OCI-LY1 (cell line): ENCODE measurements around the gene WEE1.
"Not testable (repeated sequence)": the region's sequence is repeated elsewhere in the genome, so short reads cannot be mapped to it uniquely, and the experiment has no call there.

Experiments used
- H2AFZ ChIP-seq: fragments of 200-600 bp; sonication (generic), shearing (Covaris generic); 2 replicates; pipeline ENCODE4 v1.6.0; 2014; ENCODE audit warnings: antibody characterized with exemption, mild to moderate bottlenecking, low read length
- H3F3A ChIP-seq: fragments of 200-600 bp; sonication (generic), shearing (Covaris generic); 2 replicates; pipeline ENCODE4 v1.6.0; 2014; ENCODE audit warnings: mild to moderate bottlenecking, antibody characterized with exemption, low read length, moderate library complexity; ENCODE audit not compliant: insufficient read depth
- H3K27ac ChIP-seq: fragments of 200-600 bp; sonication (generic); 2 replicates; pipeline ENCODE4 v1.5.1; 2014; ENCODE audit warnings: low read length, mixed run types, mild to moderate bottlenecking, low read depth; ENCODE audit not compliant: poor library complexity, severe bottlenecking
- H3K27me3 ChIP-seq: fragments of 200-600 bp; sonication (generic); 2 replicates; pipeline ENCODE4 v1.6.0; 2014; ENCODE audit warnings: antibody characterized with exemption, mild to moderate bottlenecking, low read length, moderate library complexity; ENCODE audit not compliant: insufficient read depth
- H3K36me3 ChIP-seq: fragments of 200-600 bp; sonication (generic); 2 replicates; pipeline ENCODE4 v1.6.1; 2014; ENCODE audit warnings: mild to moderate bottlenecking, antibody characterized with exemption, low read length, moderate library complexity, mixed read lengths; ENCODE audit not compliant: insufficient read depth
- H3K4me1 ChIP-seq: fragments of 200-600 bp; sonication (generic); 2 replicates; pipeline ENCODE4 v1.5.1; 2014; ENCODE audit warnings: mild to moderate bottlenecking, low read length, moderate library complexity; ENCODE audit not compliant: insufficient read depth, severe bottlenecking
- H3K4me2 ChIP-seq: fragments of 200-600 bp; sonication (generic), shearing (Covaris generic); 2 replicates; pipeline ENCODE4 v1.6.1; 2014; ENCODE audit warnings: low read length
- H3K4me3 ChIP-seq: fragments of 200-600 bp; sonication (generic); 2 replicates; pipeline ENCODE4 v1.5.1; 2014; ENCODE audit warnings: low read length, low read depth, mild to moderate bottlenecking, mixed read lengths; ENCODE audit not compliant: poor library complexity, severe bottlenecking
- H3K79me2 ChIP-seq: fragments of 200-600 bp; shearing (Covaris generic); 2 replicates; pipeline ENCODE4 v1.6.1; 2016; ENCODE audit warnings: mixed run types, low read length, mixed read lengths; ENCODE audit not compliant: insufficient read depth
- H3K9ac ChIP-seq: fragments of 200-600 bp; sonication (generic), shearing (Covaris generic); 2 replicates; pipeline ENCODE4 v1.6.1; 2014; ENCODE audit warnings: mild to moderate bottlenecking, low read length, mixed read lengths
- H3K9me2 ChIP-seq: fragments of 200-600 bp; sonication (generic), shearing (Covaris generic); 2 replicates; pipeline ENCODE4 v1.6.1; 2014; ENCODE audit warnings: low read depth, mild to moderate bottlenecking, low read length, mixed read lengths
- H3K9me3 ChIP-seq: fragments of 200-600 bp; shearing (Covaris generic); 2 replicates; pipeline ENCODE4 v1.6.1; 2014; ENCODE audit warnings: low read length, mixed read lengths
- H4K20me1 ChIP-seq: fragments of 200-600 bp; sonication (generic), shearing (Covaris generic); 2 replicates; pipeline ENCODE4 v1.6.0; 2016; ENCODE audit warnings: mild to moderate bottlenecking, low read length; ENCODE audit not compliant: insufficient read depth
- EZH2 ChIP-seq: fragments of 200-600 bp; sonication (generic), shearing (Covaris generic); IDR thresholded peaks from 2 replicates; pipeline ENCODE4 v1.8.0; 2017; ENCODE audit warnings: borderline replicate concordance, mixed run types, mild to moderate bottlenecking, antibody characterized with exemption, low read length, moderate library complexity, mixed read lengths
- TF ChIP-seq, protein P1 (sequence below): fragments of 200-600 bp; sonication (generic), shearing (Covaris generic); IDR thresholded peaks from 2 replicates; pipeline ENCODE4 v1.5.1; 2017; ENCODE audit warnings: mild to moderate bottlenecking, antibody characterized with exemption, low read length, moderate library complexity, mixed read lengths

The WEE1 gene

DNA sequence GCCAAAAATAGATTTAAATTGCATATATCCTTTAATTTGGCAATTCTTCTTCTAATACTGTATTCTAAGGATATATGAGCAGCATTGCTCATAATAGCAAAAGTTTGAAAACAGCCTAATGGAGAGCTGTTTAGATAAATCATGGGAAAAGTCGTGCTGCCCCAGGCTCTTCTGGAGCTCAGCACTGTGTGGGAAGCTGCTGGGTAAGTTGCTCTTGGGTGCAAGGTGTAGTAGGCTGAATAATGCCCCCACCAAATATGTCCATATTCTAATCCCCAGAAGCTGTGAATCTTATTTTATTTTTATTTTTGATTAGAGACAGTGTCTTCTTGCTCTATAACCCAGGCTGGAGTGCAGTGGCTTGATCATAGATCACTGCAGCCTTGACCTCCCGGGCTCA lies 34.9 kb upstream of the WEE1 start:
- Histone ChIP-seq H3K4me1 (peaks cover 15% of the 10 kb centered on the region), H4K20me1 (no peaks in the 10 kb centered on the region), H3F3A (no peaks in the 10 kb centered on the region), H3K9me2 (no peaks in the 10 kb centered on the region), H3K9me3 (no peaks in the 10 kb centered on the region), H3K9ac (no peak overlapping the region), H2AFZ (no peak overlapping the region), H3K27ac (no peak overlapping the region), H3K4me2 (no peak overlapping the region), H3K4me3 (no peak overlapping the region), H3K27me3 (no peaks in the 10 kb centered on the region), H3K36me3 (no peaks in the 10 kb centered on the region), H3K79me2 (no peaks in the 10 kb centered on the region)
- TF ChIP-seq, protein P1, sequence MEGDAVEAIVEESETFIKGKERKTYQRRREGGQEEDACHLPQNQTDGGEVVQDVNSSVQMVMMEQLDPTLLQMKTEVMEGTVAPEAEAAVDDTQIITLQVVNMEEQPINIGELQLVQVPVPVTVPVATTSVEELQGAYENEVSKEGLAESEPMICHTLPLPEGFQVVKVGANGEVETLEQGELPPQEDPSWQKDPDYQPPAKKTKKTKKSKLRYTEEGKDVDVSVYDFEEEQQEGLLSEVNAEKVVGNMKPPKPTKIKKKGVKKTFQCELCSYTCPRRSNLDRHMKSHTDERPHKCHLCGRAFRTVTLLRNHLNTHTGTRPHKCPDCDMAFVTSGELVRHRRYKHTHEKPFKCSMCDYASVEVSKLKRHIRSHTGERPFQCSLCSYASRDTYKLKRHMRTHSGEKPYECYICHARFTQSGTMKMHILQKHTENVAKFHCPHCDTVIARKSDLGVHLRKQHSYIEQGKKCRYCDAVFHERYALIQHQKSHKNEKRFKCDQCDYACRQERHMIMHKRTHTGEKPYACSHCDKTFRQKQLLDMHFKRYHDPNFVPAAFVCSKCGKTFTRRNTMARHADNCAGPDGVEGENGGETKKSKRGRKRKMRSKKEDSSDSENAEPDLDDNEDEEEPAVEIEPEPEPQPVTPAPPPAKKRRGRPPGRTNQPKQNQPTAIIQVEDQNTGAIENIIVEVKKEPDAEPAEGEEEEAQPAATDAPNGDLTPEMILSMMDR: no peak
- no peak for TF ChIP-seq EZH2

DNA sequence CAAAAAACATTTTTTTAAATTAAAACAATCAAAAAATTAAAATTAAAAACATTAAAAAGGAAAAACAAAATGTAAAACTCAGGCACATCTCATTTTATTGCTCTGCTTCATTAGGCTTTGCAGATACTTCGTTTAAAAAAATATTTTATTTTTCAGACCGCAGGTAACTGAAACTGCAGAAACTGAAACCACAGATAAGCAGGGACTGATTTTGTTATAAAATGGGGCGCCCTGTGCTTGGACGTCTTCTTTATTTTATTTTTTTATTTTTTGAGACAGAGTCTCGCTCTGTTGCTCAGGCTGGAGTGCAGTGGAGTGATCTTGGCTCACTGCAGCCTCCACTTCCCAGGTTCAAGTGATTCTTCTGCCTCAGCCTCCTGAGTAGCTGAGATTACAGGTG lies 24.3 kb upstream of the WEE1 start:
- H3K27me3 ChIP-seq, H3K4me3 ChIP-seq, H3K4me2 ChIP-seq, H2AFZ ChIP-seq, H3K9ac ChIP-seq, H4K20me1 ChIP-seq, H3K79me2 ChIP-seq, H3K27ac ChIP-seq, H3K9me3 ChIP-seq, H3F3A ChIP-seq, H3K36me3 ChIP-seq, H3K9me2 ChIP-seq: not testable (repeated sequence)
- H3K4me1 ChIP-seq: peaks cover 13% of the 10 kb centered on the region

GRCh38 chr11:9550191-9550628 lies 23.3 kb upstream of the WEE1 start:
- Histone ChIP-seq H3F3A (0 out of 2 replicates have a peak, but pooled peaks cover 3% of the 10 kb centered on the region), H3K4me2 (no peak overlapping the region), H4K20me1 (no peaks in the 10 kb centered on the region), H2AFZ (no peak overlapping the region), H3K4me3 (no peak overlapping the region), H3K27me3 (no peaks in the 10 kb centered on the region), H3K79me2 (no peaks in the 10 kb centered on the region), H3K36me3 (no peaks in the 10 kb centered on the region), H3K4me1 (peaks cover 13% of the 10 kb centered on the region), H3K9me2 (no peaks in the 10 kb centered on the region), H3K9me3 (no peaks in the 10 kb centered on the region), H3K9ac (no peak overlapping the region), H3K27ac (peak overlapping the region; percentile 45)
- TF ChIP-seq EZH2: no peak
- TF ChIP-seq, protein P1: no peak

DNA sequence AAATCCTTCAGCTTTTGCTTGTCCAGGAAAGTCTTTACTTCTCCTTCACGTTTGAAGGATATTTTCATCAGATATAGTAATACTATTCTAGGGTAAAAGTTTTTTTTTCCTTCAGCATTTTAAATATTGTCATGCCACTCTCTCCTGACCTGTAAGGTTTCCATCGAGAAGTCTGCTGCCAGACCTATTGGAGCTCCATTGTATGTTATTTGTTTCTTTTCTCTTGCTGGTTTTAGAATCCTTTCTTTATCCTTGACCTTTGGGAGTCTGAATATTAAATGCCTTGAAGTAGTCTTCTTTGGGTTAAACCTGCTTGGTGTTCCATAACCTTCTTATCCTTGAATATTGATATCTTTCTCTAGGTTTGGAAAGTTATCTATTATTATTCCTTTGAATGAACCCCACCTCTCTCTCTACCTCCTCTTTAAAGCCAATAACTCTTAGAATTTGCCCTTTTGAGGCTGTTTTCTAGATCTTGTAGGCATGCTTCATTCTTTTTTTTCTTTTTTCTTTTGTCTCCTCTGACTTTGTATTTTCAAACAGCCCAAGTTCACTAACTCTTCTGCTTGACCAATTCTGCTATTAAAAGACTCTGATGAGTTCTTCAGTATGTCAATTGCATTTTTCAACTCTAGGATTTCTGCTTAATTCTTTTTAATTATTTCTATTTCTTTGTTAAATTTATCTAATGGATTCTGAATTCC lies 12.0 kb upstream of the WEE1 start:
- Histone ChIP-seq H3K4me2 (no peak overlapping the region), H3K36me3 (no peaks in the 10 kb centered on the region), H3K4me3 (no peak overlapping the region), H3K27ac (no peak overlapping the region), H3K79me2 (no peaks in the 10 kb centered on the region), H3K9me2 (no peaks in the 10 kb centered on the region), H4K20me1 (no peaks in the 10 kb centered on the region), H3K9me3 (0 out of 2 replicates have a peak, but pooled peaks cover 2% of the 10 kb centered on the region), H2AFZ (no peak overlapping the region), H3F3A (no peaks in the 10 kb centered on the region), H3K9ac (no peak overlapping the region), H3K4me1 (peaks cover 10% of the 10 kb centered on the region), H3K27me3 (no peaks in the 10 kb centered on the region)
- TF ChIP-seq, protein P1: no peak
- no peak for TF ChIP-seq EZH2
